Stomach (tissue), 9 donors: ENCODE data around the gene DIAPH3. TPM values are rescaled to one million over a fixed set of nuclear protein-coding genes. Genes with fewer than 3 reads are reported as not detected.

ENCODE experiments used
- DNase-seq, 2 donors: peaks; one replicate each; pipeline versions ENCODE4 v3.0.0 to v3.0.0-alpha.2; 2013 to 2019
- H3K27ac ChIP-seq, 5 donors: fragments of 200-600 bp in 4 of 5; sonication (generic) in 4 of 5; one replicate each; pipeline ENCODE4 v1.5.1; 2013 to 2019; ENCODE audit warnings: mild to moderate bottlenecking in 1 of 5, moderate library complexity in 1 of 5
- H3K27me3 ChIP-seq, 3 donors: fragments of 200-600 bp; sonication (generic); one replicate each; pipeline ENCODE4 v1.5.1; 2017 to 2019; ENCODE audit warnings: mixed run types in 1 of 3
- H3K36me3 ChIP-seq, 4 donors: fragments of 200-600 bp; sonication (generic); 1 replicate in 3 of 4; 2 replicates in 1 of 4; pipeline ENCODE4 v1.5.1; 2016 to 2019
- H3K4me1 ChIP-seq, 4 donors: fragments of 200-600 bp; sonication (generic); one replicate each; pipeline ENCODE4 v1.5.1; 2016 to 2019
- H3K4me3 ChIP-seq, 4 donors: fragments of 200-600 bp; sonication (generic) in 3 of 4; one replicate each; pipeline ENCODE4 v1.5.1; 2016 to 2019; ENCODE audit warnings: mild to moderate bottlenecking in 1 of 4
- H3K9me3 ChIP-seq, 4 donors: fragments of 200-600 bp; sonication (generic); one replicate each; pipeline ENCODE4 v1.5.1; 2016 to 2019
- EP300 ChIP-seq: sonication (generic); formaldehyde crosslinking; IDR thresholded peaks from one replicate; pipeline ENCODE4 v1.6.1; 2017; ENCODE audit warnings: antibody characterized with exemption
- POLR2A ChIP-seq, 4 donors: fragments of 450-650 bp; IDR thresholded peaks; one replicate each; pipeline ENCODE4 v1.6.1; 2016; ENCODE audit warnings: antibody characterized with exemption in 4 of 4, control low read depth in 2 of 4, mild to moderate bottlenecking in 1 of 4, moderate library complexity in 1 of 4
- POLR2AphosphoS5 ChIP-seq, 3 donors: sonication (generic); formaldehyde crosslinking; IDR thresholded peaks; one replicate each; pipeline ENCODE4 v1.6.1; 2016; ENCODE audit warnings: antibody characterized with exemption in 3 of 3
- WGBS, 5 donors: extraction: QIAGEN DNeasy Blood & Tissue Kit in 3 of 5; methylation state at CpG; one replicate each; pipeline versions ENCODE4 v1.1.5 to v1.1.7; 2013 to 2018; 5-methylcytosine and 5-hydroxymethylcytosine counted together
- intact Hi-C: fragments of 100-400 bp; cut with DNase I; formaldehyde crosslinking; loops from one replicate; pipeline ENCODE4 v1.15.1; 2023; ENCODE audit warnings: low total_unique reads
- polyA plus RNA-seq, 3 donors: library from polyadenylated mRNA; stranded (reverse); fragments of 200-250 nt; gene quantifications; one replicate each; pipeline ENCODE4 v1.2.3, GENCODE V29; 2013
- total RNA-seq, 5 donors: library from RNA; depleted of rRNA; stranded (reverse); fragments of >200 nt; gene quantifications; one replicate each; pipeline versions ENCODE4 v1.1.0 to v1.2.3, GENCODE V29; 2014 to 2016
- TF ChIP-seq, protein P1 (sequence below), 7 experiments: fragments of 450-650 bp in 4 of 7; fragments of 200-600 bp in 3 of 7; sonication (generic) in 3 of 7; IDR thresholded peaks; one replicate each; pipeline ENCODE4 v1.5.1; 2016 to 2019; ENCODE audit warnings: antibody characterized with exemption in 7 of 7, control low read depth in 2 of 7, mild to moderate bottlenecking in 1 of 7
- donor health status: healthy with polysubstance abuse.
- donor health status: Bipolar disorder and iron deficiency.
- donor health status: healthy.

Gene DIAPH3
- total and polyA plus RNA-seq, 8 donors = 2.5 to 12.1 (median 4.6) TPM

DNA sequence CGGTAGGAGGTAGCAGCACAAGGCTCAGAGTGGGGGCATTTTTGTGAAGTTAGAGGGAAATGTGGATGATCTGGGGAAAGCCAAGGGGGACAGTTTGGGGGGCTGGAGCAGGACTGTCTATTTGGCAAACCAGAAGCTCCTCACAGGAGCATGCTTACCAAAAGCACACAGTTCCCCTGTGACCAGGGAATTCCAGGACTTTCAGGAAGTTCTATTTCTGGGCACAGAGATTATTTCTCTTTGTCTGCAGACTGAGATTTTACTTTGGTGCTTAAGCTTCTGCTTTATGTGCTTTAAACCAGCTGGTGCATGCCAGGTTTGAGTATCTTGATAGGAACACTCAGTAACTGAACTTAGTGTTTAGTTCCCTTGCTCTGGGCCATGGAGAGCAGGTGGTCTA is 525.3 kb downstream of the DIAPH3 start:
- no peak for DNase-seq
- Histone ChIP-seq H3K9me3 (no peaks in the 10 kb centered on the region), H3K36me3 (no peaks in the 10 kb centered on the region), H3K27me3 (no peaks in the 10 kb centered on the region), H3K4me3 (no peak overlapping the region), H3K27ac (no peak overlapping the region), H3K4me1 (peaks cover 0 to 7% (median 0%) of the 10 kb centered on the region in 4 donors)
- 64 to 88% (median 81%) methylated on average over 1 of the region's 1 CpG for WGBS, 5 donors
- TF ChIP-seq POLR2AphosphoS5 (IDR thresholded peaks at IDR 0.05) = no peak
- TF ChIP-seq EP300 = no peak
- TF ChIP-seq POLR2A (IDR thresholded peaks at IDR 0.05) = no peak
- TF ChIP-seq, protein P1, sequence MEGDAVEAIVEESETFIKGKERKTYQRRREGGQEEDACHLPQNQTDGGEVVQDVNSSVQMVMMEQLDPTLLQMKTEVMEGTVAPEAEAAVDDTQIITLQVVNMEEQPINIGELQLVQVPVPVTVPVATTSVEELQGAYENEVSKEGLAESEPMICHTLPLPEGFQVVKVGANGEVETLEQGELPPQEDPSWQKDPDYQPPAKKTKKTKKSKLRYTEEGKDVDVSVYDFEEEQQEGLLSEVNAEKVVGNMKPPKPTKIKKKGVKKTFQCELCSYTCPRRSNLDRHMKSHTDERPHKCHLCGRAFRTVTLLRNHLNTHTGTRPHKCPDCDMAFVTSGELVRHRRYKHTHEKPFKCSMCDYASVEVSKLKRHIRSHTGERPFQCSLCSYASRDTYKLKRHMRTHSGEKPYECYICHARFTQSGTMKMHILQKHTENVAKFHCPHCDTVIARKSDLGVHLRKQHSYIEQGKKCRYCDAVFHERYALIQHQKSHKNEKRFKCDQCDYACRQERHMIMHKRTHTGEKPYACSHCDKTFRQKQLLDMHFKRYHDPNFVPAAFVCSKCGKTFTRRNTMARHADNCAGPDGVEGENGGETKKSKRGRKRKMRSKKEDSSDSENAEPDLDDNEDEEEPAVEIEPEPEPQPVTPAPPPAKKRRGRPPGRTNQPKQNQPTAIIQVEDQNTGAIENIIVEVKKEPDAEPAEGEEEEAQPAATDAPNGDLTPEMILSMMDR (IDR thresholded peaks at IDR 0.05) = no peak
- intact Hi-C loops = no loop called here

DNA sequence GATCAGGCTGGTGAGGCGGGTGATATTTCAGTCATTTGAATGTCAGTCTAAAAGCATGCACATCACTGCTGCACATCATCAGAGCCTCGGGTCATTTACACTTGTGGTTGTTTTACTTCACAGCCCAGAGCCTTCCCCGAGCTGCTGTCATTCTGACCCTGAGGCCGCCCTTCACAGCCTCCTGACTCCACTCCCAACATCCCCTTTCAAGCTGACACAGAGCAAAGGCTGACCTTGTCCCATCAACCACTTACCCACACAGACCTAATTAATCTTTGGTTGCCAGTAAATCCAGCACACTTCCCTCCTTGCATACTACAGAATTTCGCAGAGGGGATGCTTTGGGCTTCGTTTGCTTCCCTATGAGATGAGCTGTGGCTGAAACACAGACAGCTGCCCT is 528.1 kb downstream of the DIAPH3 start:
- H3K4me1 ChIP-seq = peaks cover 0 to 23% (median 0%) of the 10 kb centered on the region in 4 donors
- H3K4me3 ChIP-seq = no peak overlapping the region
- no peaks in the 10 kb centered on the region for H3K36me3 ChIP-seq
- H3K27me3 ChIP-seq = no peaks in the 10 kb centered on the region
- intact Hi-C loops = no loop called here
- 79 to 85% (median 84%) methylated on average over 6 of the region's 6 CpGs for WGBS, 5 donors
- TF ChIP-seq EP300 (no peak), POLR2AphosphoS5 (IDR thresholded peaks at IDR 0.05) (no peak), POLR2A (IDR thresholded peaks at IDR 0.05) (no peak)
- TF ChIP-seq, protein P1 (IDR thresholded peaks at IDR 0.05) = no peak
- DNase-seq = no peak
- H3K9me3 ChIP-seq = no peaks in the 10 kb centered on the region
- H3K27ac ChIP-seq = no peak overlapping the region

DNA sequence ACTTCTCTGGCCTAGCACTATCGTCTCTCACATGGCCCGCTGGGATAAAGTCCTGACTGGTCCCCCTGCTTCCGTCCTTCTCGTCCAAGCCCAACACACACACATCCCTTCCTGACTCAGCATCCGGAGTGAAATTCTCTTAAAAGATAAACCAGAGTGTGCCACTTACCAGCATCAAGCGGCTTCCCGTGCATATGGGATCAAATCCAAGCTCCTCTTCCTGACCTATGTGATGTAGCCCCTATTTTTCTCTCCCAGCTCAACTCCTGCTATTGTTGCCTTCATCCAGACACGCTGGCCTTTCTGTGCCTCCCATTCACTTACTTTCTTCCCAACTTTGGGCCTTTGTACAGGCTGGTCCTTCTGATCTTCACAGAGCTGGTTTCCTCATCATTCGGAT is 530.4 kb downstream of the DIAPH3 start:
- H3K4me1 ChIP-seq = peaks cover 0 to 20% (median 0%) of the 10 kb centered on the region in 4 donors
- WGBS, 5 donors = 87 to 89% (median 89%) methylated on average over 9 of the region's 9 CpGs
- H3K9me3 ChIP-seq = no peaks in the 10 kb centered on the region
- no peak overlapping the region for H3K4me3 ChIP-seq
- no peaks in the 10 kb centered on the region for H3K27me3 ChIP-seq
- no peaks in the 10 kb centered on the region for H3K36me3 ChIP-seq
- peak in 1 of 2 donors; percentile 38 for DNase-seq
- TF ChIP-seq EP300 (no peak), POLR2AphosphoS5 (IDR thresholded peaks at IDR 0.05) (no peak), POLR2A (IDR thresholded peaks at IDR 0.05) (no peak)
- TF ChIP-seq, protein P1 (IDR thresholded peaks at IDR 0.05) = no peak
- intact Hi-C loops = no loop called here
- no peak overlapping the region for H3K27ac ChIP-seq

DNA sequence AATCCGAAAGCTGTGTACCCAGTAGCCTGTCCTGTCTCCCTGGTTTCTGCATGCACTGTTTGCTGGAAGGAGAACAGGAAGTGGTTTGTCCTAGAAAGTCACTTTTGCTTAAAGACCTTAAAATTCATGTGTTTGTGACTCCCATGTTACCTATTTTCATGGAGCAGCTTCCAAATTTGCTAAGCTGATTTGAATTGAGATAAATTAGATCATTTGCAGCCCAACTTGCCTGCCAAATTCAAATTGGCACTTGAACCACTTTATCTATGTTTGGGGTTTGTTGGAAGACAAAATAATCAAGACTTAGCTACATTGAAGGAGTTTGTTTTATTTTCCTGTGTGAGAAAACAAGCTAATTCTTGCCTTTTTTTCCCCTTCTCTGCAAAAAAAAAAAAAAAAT is 532.5 kb downstream of the DIAPH3 start:
- no peaks in the 10 kb centered on the region for H3K36me3 ChIP-seq
- WGBS, 5 donors = 17 to 28% (median 24%) methylated on average over 1 of the region's 1 CpG
- no peaks in the 10 kb centered on the region for H3K27me3 ChIP-seq
- no peak for DNase-seq
- peaks cover 0 to 17% (median 0%) of the 10 kb centered on the region in 4 donors for H3K4me1 ChIP-seq
- no peak overlapping the region for H3K4me3 ChIP-seq
- H3K9me3 ChIP-seq = no peaks in the 10 kb centered on the region
- H3K27ac ChIP-seq = no peak overlapping the region
- TF ChIP-seq POLR2A (IDR thresholded peaks at IDR 0.05) = no peak
- TF ChIP-seq, protein P1 (IDR thresholded peaks at IDR 0.05) = no peak
- TF ChIP-seq EP300 = no peak
- TF ChIP-seq POLR2AphosphoS5 (IDR thresholded peaks at IDR 0.05) = no peak
- intact Hi-C loops = no loop called here
